ENCODE results near the gene CYP11A1.

DNA sequence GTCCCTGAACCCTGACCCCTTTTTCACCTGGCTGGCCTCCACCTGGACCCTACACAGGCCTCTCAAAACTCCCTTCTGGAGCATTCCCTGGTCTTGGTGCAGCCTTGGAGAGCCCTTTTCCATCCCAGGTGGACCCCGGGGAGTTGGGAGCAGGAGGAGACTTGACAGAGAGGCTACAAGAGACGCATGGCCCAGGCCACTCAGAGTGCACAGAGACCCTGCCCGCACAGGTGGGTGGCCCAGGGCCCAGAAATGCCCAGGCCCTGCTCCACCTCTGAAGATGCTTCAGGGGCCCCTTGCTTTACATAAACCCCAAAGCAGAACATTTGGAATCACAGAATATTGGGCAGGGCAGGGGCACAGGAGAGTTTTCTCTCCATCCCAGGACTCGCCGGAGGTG, 34.4 kb downstream of the CYP11A1 start:
- TF ChIP-seq, protein P1, sequence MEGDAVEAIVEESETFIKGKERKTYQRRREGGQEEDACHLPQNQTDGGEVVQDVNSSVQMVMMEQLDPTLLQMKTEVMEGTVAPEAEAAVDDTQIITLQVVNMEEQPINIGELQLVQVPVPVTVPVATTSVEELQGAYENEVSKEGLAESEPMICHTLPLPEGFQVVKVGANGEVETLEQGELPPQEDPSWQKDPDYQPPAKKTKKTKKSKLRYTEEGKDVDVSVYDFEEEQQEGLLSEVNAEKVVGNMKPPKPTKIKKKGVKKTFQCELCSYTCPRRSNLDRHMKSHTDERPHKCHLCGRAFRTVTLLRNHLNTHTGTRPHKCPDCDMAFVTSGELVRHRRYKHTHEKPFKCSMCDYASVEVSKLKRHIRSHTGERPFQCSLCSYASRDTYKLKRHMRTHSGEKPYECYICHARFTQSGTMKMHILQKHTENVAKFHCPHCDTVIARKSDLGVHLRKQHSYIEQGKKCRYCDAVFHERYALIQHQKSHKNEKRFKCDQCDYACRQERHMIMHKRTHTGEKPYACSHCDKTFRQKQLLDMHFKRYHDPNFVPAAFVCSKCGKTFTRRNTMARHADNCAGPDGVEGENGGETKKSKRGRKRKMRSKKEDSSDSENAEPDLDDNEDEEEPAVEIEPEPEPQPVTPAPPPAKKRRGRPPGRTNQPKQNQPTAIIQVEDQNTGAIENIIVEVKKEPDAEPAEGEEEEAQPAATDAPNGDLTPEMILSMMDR (IDR thresholded peaks at IDR 0.05) = no peak
- TF ChIP-seq POLR2A (IDR thresholded peaks at IDR 0.05) = no peak
- no peak for TF ChIP-seq EP300 (IDR thresholded peaks at IDR 0.05)
